ENCODE data around the gene GPER1.
A peak's percentile ranks its signal among the peaks of the same experiment; 100 is the strongest.

GPER1 gene

GRCh38 chr7:1054438-1054837, 33.5 kb upstream of the GPER1 start:
- DNase-seq = no peak

- DNase-seq = no peak
Observed at GRCh38 chr7:1054861-1055450, 33.0 kb upstream of the GPER1 start.

GRCh38 chr7:1055491-1055955, 32.4 kb upstream of the GPER1 start:
- DNase-seq = no peak

GRCh38 chr7:1055956-1056784, 31.7 kb upstream of the GPER1 start:
- DNase-seq = no peak

- no peak for DNase-seq
Observed at GRCh38 chr7:1056785-1057410, 31.0 kb upstream of the GPER1 start.

GRCh38 chr7:1057416-1058291, 30.3 kb upstream of the GPER1 start:
- no peak for DNase-seq

- no peak for DNase-seq
Observed at GRCh38 chr7:1058311-1058710, 29.6 kb upstream of the GPER1 start.

- no peak for DNase-seq
Observed at GRCh38 chr7:1058821-1059199, 29.1 kb upstream of the GPER1 start.

- DNase-seq = peak; percentile 29
Observed at GRCh38 chr7:1059200-1060091, 28.5 kb upstream of the GPER1 start.

GRCh38 chr7:1060315-1061072, 27.4 kb upstream of the GPER1 start:
- DNase-seq = no peak

GRCh38 chr7:1061180-1061579, 26.7 kb upstream of the GPER1 start:
- no peak for DNase-seq

GRCh38 chr7:1062296-1063294, 25.3 kb upstream of the GPER1 start:
- no peak for DNase-seq

GRCh38 chr7:1063361-1063760, 24.6 kb upstream of the GPER1 start:
- DNase-seq = no peak

- DNase-seq = no peak
Observed at GRCh38 chr7:1064581-1064980, 23.3 kb upstream of the GPER1 start.

GRCh38 chr7:1065263-1065584, 22.7 kb upstream of the GPER1 start:
- DNase-seq = no peak

GRCh38 chr7:1065585-1066241, 22.2 kb upstream of the GPER1 start:
- peak; percentile 90 for DNase-seq

- no peak for DNase-seq
Observed at GRCh38 chr7:1066242-1066588, 21.7 kb upstream of the GPER1 start.

- DNase-seq = no peak
Observed at GRCh38 chr7:1068013-1068412, 19.9 kb upstream of the GPER1 start.

GRCh38 chr7:1068619-1069018, 19.3 kb upstream of the GPER1 start:
- no peak for DNase-seq

GRCh38 chr7:1070544-1071011, 17.3 kb upstream of the GPER1 start:
- DNase-seq = no peak

All from DMS53 (cell line).